Uterus (tissue), 4 donors: ENCODE results near the gene ERC2. TPM values are rescaled to one million over a fixed set of nuclear protein-coding genes. Genes with fewer than 3 reads are reported as not detected.

Experiments used
- DNase-seq, 2 donors: peaks; one replicate each; pipeline ENCODE4 v3.0.0-alpha.2; 2019 to 2020
- H3K27ac ChIP-seq, 2 donors: fragments of 200-600 bp; sonication (generic); 1 replicate in 1 of 2; 2 replicates in 1 of 2; pipeline ENCODE4 v1.5.1; 2016 to 2018
- H3K27me3 ChIP-seq, 2 donors: fragments of 200-600 bp; sonication (generic); one replicate each; pipeline ENCODE4 v1.5.1; 2018 to 2019; ENCODE audit warnings: control low read depth in 1 of 2
- H3K36me3 ChIP-seq, 2 donors: fragments of 200-600 bp; sonication (generic); one replicate each; pipeline ENCODE4 v1.5.1; 2019; ENCODE audit warnings: control low read depth in 1 of 2
- H3K4me1 ChIP-seq, 2 donors: fragments of 200-600 bp; sonication (generic); one replicate each; pipeline ENCODE4 v1.5.1; 2018 to 2019; ENCODE audit warnings: control low read depth in 1 of 2
- H3K4me3 ChIP-seq, 2 donors: fragments of 200-600 bp; sonication (generic); 1 replicate in 1 of 2; 2 replicates in 1 of 2; pipeline ENCODE4 v1.5.1; 2018 to 2019; ENCODE audit warnings: mild to moderate bottlenecking in 1 of 2
- H3K9me3 ChIP-seq, 2 donors: fragments of 200-600 bp; sonication (generic); one replicate each; pipeline ENCODE4 v1.5.1; 2019; ENCODE audit warnings: control low read depth in 1 of 2
- POLR2A ChIP-seq, 2 donors: fragments of 450-650 bp; IDR thresholded peaks; one replicate each; pipeline ENCODE4 v1.6.1; 2016; ENCODE audit warnings: antibody characterized with exemption in 2 of 2, mild to moderate bottlenecking in 1 of 2, moderate library complexity in 1 of 2
- intact Hi-C: fragments of 100-400 bp; cut with DNase I; formaldehyde crosslinking; loops from one replicate; pipeline ENCODE4 v1.15.1; 2023; ENCODE audit warnings: low total_unique reads
- total RNA-seq, 4 donors: library from RNA; depleted of rRNA in 3 of 4; stranded (reverse); fragments of >200 nt in 3 of 4; gene quantifications; one replicate each; pipeline versions ENCODE4 v1.1.0 to v1.2.4, GENCODE V29; 2014 to 2023
- TF ChIP-seq, protein P1 (sequence below), 4 experiments: fragments of 200-600 bp in 2 of 4; fragments of 450-650 bp in 2 of 4; sonication (generic) in 2 of 4; IDR thresholded peaks; one replicate each; pipeline ENCODE4 v1.5.1; 2016 to 2019; ENCODE audit warnings: antibody characterized with exemption in 4 of 4, mild to moderate bottlenecking in 2 of 4, moderate library complexity in 1 of 4
- donor health status: DM: yes; HTN: yes; CAD: no.

Gene ERC2
- total RNA-seq, 4 donors from 2014 or later: 1.7 to 5.5 TPM; not detected in 2

GRCh38 chr3:56318891-56319290 lies 149.4 kb downstream of the ERC2 start:
- DNase-seq: no peak
- Histone ChIP-seq H3K27ac (no peak overlapping the region), H3K4me3 (no peak overlapping the region), H3K4me1 (no peaks in the 10 kb centered on the region), H3K27me3 (no peaks in the 10 kb centered on the region), H3K9me3 (no peaks in the 10 kb centered on the region), H3K36me3 (no peaks in the 10 kb centered on the region)
- no peak for TF ChIP-seq POLR2A (IDR thresholded peaks at IDR 0.05)
- TF ChIP-seq, protein P1, sequence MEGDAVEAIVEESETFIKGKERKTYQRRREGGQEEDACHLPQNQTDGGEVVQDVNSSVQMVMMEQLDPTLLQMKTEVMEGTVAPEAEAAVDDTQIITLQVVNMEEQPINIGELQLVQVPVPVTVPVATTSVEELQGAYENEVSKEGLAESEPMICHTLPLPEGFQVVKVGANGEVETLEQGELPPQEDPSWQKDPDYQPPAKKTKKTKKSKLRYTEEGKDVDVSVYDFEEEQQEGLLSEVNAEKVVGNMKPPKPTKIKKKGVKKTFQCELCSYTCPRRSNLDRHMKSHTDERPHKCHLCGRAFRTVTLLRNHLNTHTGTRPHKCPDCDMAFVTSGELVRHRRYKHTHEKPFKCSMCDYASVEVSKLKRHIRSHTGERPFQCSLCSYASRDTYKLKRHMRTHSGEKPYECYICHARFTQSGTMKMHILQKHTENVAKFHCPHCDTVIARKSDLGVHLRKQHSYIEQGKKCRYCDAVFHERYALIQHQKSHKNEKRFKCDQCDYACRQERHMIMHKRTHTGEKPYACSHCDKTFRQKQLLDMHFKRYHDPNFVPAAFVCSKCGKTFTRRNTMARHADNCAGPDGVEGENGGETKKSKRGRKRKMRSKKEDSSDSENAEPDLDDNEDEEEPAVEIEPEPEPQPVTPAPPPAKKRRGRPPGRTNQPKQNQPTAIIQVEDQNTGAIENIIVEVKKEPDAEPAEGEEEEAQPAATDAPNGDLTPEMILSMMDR (IDR thresholded peaks at IDR 0.05): no peak
- intact Hi-C loops: no loop called here

DNA sequence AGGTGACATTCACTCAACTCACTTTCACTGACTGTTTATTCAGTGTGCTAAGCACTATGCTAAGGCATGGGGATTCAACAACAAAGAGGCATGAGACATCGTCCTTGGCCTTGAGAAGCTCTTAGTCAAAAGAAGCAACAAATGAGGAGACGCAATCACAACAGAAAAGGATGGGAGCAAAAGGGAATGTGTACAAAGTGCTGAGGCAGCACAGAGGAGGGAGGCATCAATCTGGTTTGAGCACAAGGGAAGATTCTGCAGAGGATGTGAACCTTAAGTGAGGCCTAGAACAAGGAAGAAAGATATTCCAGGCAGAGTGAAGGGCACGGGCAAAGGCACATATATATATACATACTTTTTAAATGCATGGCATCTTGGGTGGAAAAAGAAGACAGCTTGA lies 151.3 kb downstream of the ERC2 start:
- H3K9me3 ChIP-seq: no peaks in the 10 kb centered on the region
- intact Hi-C loops: no loop called here
- no peaks in the 10 kb centered on the region for H3K36me3 ChIP-seq
- no peak overlapping the region for H3K27ac ChIP-seq
- no peaks in the 10 kb centered on the region for H3K4me1 ChIP-seq
- TF ChIP-seq, protein P1 (IDR thresholded peaks at IDR 0.05): no peak
- TF ChIP-seq POLR2A (IDR thresholded peaks at IDR 0.05): no peak
- DNase-seq: no peak
- H3K4me3 ChIP-seq: no peak overlapping the region
- no peaks in the 10 kb centered on the region for H3K27me3 ChIP-seq

GRCh38 chr3:56314842-56315241 lies 153.4 kb downstream of the ERC2 start:
- no peak for TF ChIP-seq POLR2A (IDR thresholded peaks at IDR 0.05)
- TF ChIP-seq, protein P1 (IDR thresholded peaks at IDR 0.05): no peak
- Histone ChIP-seq H3K4me1 (no peaks in the 10 kb centered on the region), H3K9me3 (no peaks in the 10 kb centered on the region), H3K27ac (no peak overlapping the region), H3K36me3 (no peaks in the 10 kb centered on the region), H3K27me3 (no peaks in the 10 kb centered on the region), H3K4me3 (no peak overlapping the region)
- intact Hi-C loops: no loop called here
- DNase-seq: no peak

GRCh38 chr3:56309465-56309864 lies 158.8 kb downstream of the ERC2 start:
- H3K36me3 ChIP-seq: no peaks in the 10 kb centered on the region
- DNase-seq: no peak
- H3K4me3 ChIP-seq: no peak overlapping the region
- H3K27me3 ChIP-seq: no peaks in the 10 kb centered on the region
- TF ChIP-seq, protein P1 (IDR thresholded peaks at IDR 0.05): no peak
- no peak for TF ChIP-seq POLR2A (IDR thresholded peaks at IDR 0.05)
- H3K27ac ChIP-seq: no peak overlapping the region
- intact Hi-C loops: no loop called here
- no peaks in the 10 kb centered on the region for H3K9me3 ChIP-seq
- no peaks in the 10 kb centered on the region for H3K4me1 ChIP-seq

DNA sequence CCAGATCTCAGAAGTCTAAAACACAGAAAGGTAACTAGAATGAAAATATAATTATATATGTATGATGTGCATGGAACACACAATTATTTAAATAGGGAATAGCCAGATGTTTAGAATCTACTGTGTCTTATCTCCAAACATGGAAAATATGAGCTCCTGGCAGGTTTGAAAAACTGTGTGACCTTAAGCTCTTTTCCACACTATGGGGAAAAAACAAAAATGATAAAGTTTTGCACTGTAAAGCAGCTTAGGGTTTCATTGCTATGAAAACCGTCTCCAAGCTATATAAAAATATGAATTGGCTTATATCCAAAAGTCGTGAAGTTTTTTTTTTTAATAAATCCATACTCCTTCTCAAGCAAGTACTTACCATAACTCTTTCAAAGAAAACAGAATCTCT lies 159.8 kb downstream of the ERC2 start:
- no peak overlapping the region for H3K4me3 ChIP-seq
- intact Hi-C loops: no loop called here
- TF ChIP-seq, protein P1 (IDR thresholded peaks at IDR 0.05): no peak
- no peak for TF ChIP-seq POLR2A (IDR thresholded peaks at IDR 0.05)
- H3K4me1 ChIP-seq: no peaks in the 10 kb centered on the region
- no peaks in the 10 kb centered on the region for H3K27me3 ChIP-seq
- H3K36me3 ChIP-seq: no peaks in the 10 kb centered on the region
- no peak for DNase-seq
- H3K27ac ChIP-seq: no peak overlapping the region
- H3K9me3 ChIP-seq: no peaks in the 10 kb centered on the region
